GM13977 (cell line): ENCODE measurements around the gene MAP3K2.
A peak's percentile ranks its signal among the peaks of the same experiment; 100 is the strongest.

ENCODE experiments used
- DNase-seq: peaks from one replicate; pipeline ENCODE4 v3.0.0; 2012; ENCODE audit warnings: low spot score
- in situ Hi-C: fragments of 300-500 bp; cut with MboI; formaldehyde crosslinking; loops from one replicate; pipeline ENCODE4 v1.12.0; 2022; ENCODE audit warnings: low sequenced_read_pairs, low pct_unique_long_range_greater_than_20kb, mixed read lengths, inconsistent platforms; ENCODE audit not compliant: unreplicated experiment
- TF ChIP-seq, protein P1 (sequence below): IDR thresholded peaks from 2 replicates; pipeline ENCODE4 v1.5.1; 2012; ENCODE audit warnings: mild to moderate bottlenecking, control low read depth; ENCODE audit not compliant: insufficient read depth; ENCODE audit errors: extremely low read depth, missing control alignments

Gene MAP3K2

DNA sequence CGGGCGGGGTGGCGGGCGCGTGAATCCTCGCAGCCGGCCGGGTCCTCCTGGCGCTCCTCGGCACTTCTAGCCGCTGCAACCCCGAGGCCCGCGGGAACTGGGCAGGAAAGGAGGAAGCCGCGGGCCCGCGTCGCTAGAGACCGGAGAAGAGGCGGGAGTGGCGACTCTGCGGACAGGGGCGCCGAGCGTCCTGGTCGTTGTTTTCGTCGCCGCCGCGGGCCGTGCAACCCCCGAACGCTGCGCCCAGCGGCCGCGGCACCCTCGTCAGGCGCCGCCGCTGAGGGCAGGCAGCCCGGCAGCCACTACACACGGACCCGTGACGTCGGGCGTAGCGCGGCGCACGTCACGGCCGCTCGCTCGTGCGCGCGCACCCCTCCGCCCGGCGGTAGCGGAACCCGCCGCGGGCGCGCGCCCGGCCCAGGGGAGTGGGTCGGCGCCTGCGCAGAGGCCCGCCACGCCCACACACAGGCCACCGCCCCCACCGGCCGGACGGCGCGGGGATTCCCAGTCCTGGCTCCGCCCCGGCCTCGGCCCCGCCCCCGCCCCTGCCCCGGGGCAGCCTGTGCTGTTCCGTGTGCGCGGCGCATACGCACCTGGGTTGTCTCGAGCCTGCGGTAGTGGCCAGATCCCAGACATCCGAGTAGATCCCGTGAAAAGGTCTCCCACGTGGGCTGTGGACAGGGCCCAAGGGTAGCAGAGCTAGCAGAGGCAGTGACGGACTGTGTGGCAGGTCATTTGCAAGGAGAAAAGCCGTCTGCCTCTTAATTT, at the start of gene MAP3K2:
Gene MAP3K2, minus strand, starts transcription at position 321 of the 768 bp plus-strand sequence. CDS start 44,846 bp downstream, outside the sequence.
- in situ Hi-C loops = no loop called here
- peak; percentile 97 for DNase-seq
- TF ChIP-seq, protein P1, sequence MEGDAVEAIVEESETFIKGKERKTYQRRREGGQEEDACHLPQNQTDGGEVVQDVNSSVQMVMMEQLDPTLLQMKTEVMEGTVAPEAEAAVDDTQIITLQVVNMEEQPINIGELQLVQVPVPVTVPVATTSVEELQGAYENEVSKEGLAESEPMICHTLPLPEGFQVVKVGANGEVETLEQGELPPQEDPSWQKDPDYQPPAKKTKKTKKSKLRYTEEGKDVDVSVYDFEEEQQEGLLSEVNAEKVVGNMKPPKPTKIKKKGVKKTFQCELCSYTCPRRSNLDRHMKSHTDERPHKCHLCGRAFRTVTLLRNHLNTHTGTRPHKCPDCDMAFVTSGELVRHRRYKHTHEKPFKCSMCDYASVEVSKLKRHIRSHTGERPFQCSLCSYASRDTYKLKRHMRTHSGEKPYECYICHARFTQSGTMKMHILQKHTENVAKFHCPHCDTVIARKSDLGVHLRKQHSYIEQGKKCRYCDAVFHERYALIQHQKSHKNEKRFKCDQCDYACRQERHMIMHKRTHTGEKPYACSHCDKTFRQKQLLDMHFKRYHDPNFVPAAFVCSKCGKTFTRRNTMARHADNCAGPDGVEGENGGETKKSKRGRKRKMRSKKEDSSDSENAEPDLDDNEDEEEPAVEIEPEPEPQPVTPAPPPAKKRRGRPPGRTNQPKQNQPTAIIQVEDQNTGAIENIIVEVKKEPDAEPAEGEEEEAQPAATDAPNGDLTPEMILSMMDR = no peak

GRCh38 chr2:127437056-127437455, 49.3 kb upstream of the MAP3K2 start:
- in situ Hi-C loops = no loop called here
- TF ChIP-seq, protein P1 = no peak

GRCh38 chr2:127434515-127434914, 46.7 kb upstream of the MAP3K2 start:
- no peak for DNase-seq
- in situ Hi-C loops = no loop called here
- TF ChIP-seq, protein P1 = no peak

More at GRCh38 chr2:127437056-127437455, 49.3 kb upstream of the MAP3K2 start:
- DNase-seq = no peak

DNA sequence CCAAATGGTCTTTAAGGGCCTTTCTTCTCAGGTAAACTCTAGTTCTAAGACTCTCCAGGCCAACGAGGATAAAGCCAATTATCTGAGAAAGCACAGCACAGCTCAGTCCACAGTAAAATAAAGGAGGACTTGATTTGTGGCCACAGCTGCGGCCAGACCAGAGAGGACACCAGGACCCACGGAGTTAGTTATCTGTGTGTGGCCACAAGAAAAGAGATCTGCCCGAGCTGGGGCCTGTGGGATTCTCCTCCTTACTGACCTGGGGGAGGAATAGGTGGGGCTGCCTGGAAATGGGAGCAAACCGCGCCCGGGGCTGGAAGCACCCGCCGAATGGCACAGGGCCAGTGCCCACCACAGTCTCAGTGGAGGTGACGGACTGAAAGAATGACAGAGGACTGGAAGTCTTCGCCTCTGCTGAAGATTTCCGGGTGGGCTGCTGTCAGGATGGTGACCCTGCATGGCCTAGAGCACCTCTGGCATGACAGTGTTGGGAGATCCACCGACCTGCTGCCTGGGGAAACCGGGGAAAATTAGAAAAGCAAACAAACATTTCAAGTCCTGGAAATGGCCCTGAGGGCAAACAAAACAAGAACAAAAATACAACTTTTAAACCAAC, 43.7 kb upstream of the MAP3K2 start:
- in situ Hi-C loops = no loop called here
- TF ChIP-seq, protein P1 = no peak
- DNase-seq = no peak

- in situ Hi-C loops = no loop called here
- TF ChIP-seq, protein P1 = no peak
- no peak for DNase-seq
Observed at GRCh38 chr2:127429844-127430425, 42.2 kb upstream of the MAP3K2 start.

DNA sequence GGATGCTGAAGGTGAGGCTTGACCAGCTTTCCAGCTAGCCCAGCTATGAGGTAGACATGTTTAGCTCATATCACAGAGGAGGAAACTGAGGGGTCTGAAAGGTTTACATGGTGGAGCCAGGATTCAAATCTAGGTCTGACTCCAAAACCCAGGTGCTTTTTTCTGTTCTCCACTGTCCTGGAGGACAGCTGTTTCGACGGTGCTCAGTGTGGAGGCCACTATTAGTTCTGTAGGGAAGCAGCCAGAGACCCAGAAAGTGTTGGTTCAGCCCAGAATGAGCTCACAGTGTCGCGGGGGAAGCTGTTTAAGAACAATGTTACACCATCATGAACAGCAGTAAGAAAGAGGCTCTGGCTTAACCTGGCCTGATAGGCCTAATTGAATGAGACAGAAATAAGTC, 41.5 kb upstream of the MAP3K2 start:
- DNase-seq = no peak
- TF ChIP-seq, protein P1 = no peak
- in situ Hi-C loops = no loop called here
